HG03575 (cell line): ENCODE results near the gene RHOT1.
"Not testable (repeated sequence)": the region's sequence is repeated elsewhere in the genome, so short reads cannot be mapped to it uniquely, and the experiment has no call there.

Source experiments
- ATAC-seq: cut with Tn5 transposase; IDR thresholded peaks from one replicate; pipeline ENCODE4 v1.9.1; 2021; ENCODE audit not compliant: unreplicated experiment, insufficient number of reproducible peaks, low FRiP score; ENCODE audit errors: extremely low read depth

The RHOT1 gene

GRCh38 chr17:32261936-32262510 lies 119.7 kb downstream of the RHOT1 start:
- ATAC-seq = no peak

- not testable (repeated sequence) for ATAC-seq
Measured at GRCh38 chr17:32263515-32263914, 121.2 kb downstream of the RHOT1 start.

GRCh38 chr17:32264140-32264799 lies 122.0 kb downstream of the RHOT1 start:
- ATAC-seq = no peak

- ATAC-seq = no peak
Measured at GRCh38 chr17:32264823-32265191, 122.5 kb downstream of the RHOT1 start.

- no peak for ATAC-seq
Measured at GRCh38 chr17:32265192-32265923, 123.1 kb downstream of the RHOT1 start, which contains the start of gene RHBDL3. RHBDL3 (plus strand) TSS chr17:32265832; CDS start chr17:32266190, 358 bp downstream.

- ATAC-seq = no peak
Measured at GRCh38 chr17:32266051-32266388, 123.7 kb downstream of the RHOT1 start.

GRCh38 chr17:32266389-32267301 lies 124.3 kb downstream of the RHOT1 start:
- no peak for ATAC-seq

GRCh38 chr17:32267690-32268205 lies 125.4 kb downstream of the RHOT1 start:
- no peak for ATAC-seq

GRCh38 chr17:32268734-32269288 lies 126.5 kb downstream of the RHOT1 start:
- no peak for ATAC-seq

- ATAC-seq = no peak
Measured at GRCh38 chr17:32269377-32269776, 127.1 kb downstream of the RHOT1 start.

- ATAC-seq = no peak
Measured at GRCh38 chr17:32271844-32272243, 129.5 kb downstream of the RHOT1 start.

GRCh38 chr17:32274101-32274500 lies 131.8 kb downstream of the RHOT1 start:
- ATAC-seq = no peak

GRCh38 chr17:32274643-32275042 lies 132.3 kb downstream of the RHOT1 start:
- no peak for ATAC-seq
